ENCODE data around the gene APEH. TPM values are rescaled to one million over a fixed set of nuclear protein-coding genes. Genes with fewer than 3 reads are reported as not detected.
A peak's percentile ranks its signal among the peaks of the same experiment; 100 is the strongest.

APEH gene
- polyA plus RNA-seq, 1 donor from 2014 or later, result 98.4 TPM

GRCh38 chr3:49717211-49717958 lies 43.2 kb downstream of the APEH start:
- peaks cover 3% of the 10 kb centered on the region for H3K36me3 ChIP-seq (ENCODE audit: insufficient read depth, low read length)
- H3K9ac ChIP-seq (ENCODE audit: low read length), result no peak overlapping the region
- no peak overlapping the region for H3K4me3 ChIP-seq (ENCODE audit: low read length)
- no peaks in the 10 kb centered on the region for H3K27me3 ChIP-seq (ENCODE audit: insufficient read depth, low read depth, low read length)
- H2AFZ ChIP-seq (ENCODE audit: low read depth, low read length), result no peak overlapping the region
- no peak overlapping the region for H3K4me2 ChIP-seq (ENCODE audit: low read length)
- TF ChIP-seq REST (IDR thresholded peaks at IDR 0.05; ENCODE audit: borderline replicate concordance) (no peak), EZH2 (IDR thresholded peaks at IDR 0.05; ENCODE audit: borderline replicate concordance, insufficient read depth, low read length, poor library complexity, severe bottlenecking) (no peak), MXI1 (conservative IDR thresholded peaks at IDR 0.05; ENCODE audit: poor library complexity, severe bottlenecking) (no peak), EP300 (conservative IDR thresholded peaks at IDR 0.05; ENCODE audit: poor library complexity, severe bottlenecking) (no peak), RAD21 (conservative IDR thresholded peaks at IDR 0.05) (no peak)
- TF ChIP-seq, protein P1, sequence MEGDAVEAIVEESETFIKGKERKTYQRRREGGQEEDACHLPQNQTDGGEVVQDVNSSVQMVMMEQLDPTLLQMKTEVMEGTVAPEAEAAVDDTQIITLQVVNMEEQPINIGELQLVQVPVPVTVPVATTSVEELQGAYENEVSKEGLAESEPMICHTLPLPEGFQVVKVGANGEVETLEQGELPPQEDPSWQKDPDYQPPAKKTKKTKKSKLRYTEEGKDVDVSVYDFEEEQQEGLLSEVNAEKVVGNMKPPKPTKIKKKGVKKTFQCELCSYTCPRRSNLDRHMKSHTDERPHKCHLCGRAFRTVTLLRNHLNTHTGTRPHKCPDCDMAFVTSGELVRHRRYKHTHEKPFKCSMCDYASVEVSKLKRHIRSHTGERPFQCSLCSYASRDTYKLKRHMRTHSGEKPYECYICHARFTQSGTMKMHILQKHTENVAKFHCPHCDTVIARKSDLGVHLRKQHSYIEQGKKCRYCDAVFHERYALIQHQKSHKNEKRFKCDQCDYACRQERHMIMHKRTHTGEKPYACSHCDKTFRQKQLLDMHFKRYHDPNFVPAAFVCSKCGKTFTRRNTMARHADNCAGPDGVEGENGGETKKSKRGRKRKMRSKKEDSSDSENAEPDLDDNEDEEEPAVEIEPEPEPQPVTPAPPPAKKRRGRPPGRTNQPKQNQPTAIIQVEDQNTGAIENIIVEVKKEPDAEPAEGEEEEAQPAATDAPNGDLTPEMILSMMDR (IDR thresholded peaks at IDR 0.05; ENCODE audit: poor library complexity, severe bottlenecking), result no peak
- no peaks in the 10 kb centered on the region for H3K9me2 ChIP-seq (ENCODE audit: insufficient read depth, low read length)
- no peak overlapping the region for H3K27ac ChIP-seq (ENCODE audit: low read length)
- no peaks in the 10 kb centered on the region for H3F3A ChIP-seq (ENCODE audit: insufficient read depth, low read length, poor library complexity, severe bottlenecking)
- H3K9me3 ChIP-seq (ENCODE audit: low read length), result no peaks in the 10 kb centered on the region
- H3K79me2 ChIP-seq (replicated peaks; ENCODE audit: insufficient read depth, low read length), result no peaks in the 10 kb centered on the region
- no peaks in the 10 kb centered on the region for H4K20me1 ChIP-seq (ENCODE audit: insufficient read depth)

DNA sequence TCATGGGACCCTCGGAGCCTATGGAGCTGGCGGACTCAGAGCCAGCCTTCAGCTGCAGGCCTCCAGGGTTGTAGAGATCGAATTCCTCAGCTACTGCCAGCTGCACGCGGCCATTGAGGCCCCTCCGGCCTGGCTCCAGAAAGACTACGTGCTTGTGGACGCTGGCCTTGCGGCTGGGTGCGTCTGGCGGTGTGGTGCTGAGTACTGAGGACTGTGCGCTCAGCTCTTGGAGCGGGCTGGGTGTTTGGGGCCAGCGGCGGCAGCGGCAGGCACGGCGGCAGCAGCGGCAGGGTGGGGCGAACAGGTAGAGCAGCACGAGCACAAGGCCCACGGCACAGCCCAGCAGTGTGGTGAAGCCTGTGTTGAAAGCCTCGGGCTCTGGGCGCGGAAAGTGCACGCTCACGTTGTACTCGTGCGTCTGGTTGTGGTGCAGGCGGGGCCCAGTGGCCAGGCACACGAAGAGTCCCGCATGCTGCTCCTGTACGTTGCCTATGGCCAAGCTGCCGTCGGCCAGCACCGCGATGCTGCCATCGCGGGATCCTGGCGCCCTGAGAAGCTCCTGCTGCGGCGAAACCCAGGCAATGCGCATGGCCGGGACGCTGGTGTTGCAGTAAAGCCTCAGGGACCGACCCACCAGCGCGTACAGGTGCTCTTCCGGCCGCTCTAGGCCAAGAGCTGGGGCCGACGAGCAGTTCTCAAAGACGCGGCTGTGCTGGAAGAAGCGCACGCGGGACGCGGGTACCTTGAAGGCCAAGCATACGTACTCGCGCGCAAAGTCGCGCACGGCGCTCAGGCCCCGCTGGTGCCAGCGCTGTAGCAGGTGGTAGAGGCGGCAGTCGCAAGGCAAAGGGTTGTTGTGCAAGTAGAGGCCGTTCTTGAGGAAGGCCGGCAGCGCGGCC lies 44.1 kb downstream of the APEH start:
- Histone ChIP-seq H3K79me2 (replicated peaks; ENCODE audit: insufficient read depth, low read length) (no peaks in the 10 kb centered on the region), H3K4me2 (ENCODE audit: low read length) (no peak overlapping the region), H3K9me2 (ENCODE audit: insufficient read depth, low read length) (no peaks in the 10 kb centered on the region), H3K27ac (ENCODE audit: low read length) (no peak overlapping the region), H4K20me1 (ENCODE audit: insufficient read depth) (no peaks in the 10 kb centered on the region), H3K36me3 (ENCODE audit: insufficient read depth, low read length) (peaks cover 3% of the 10 kb centered on the region), H3K9ac (ENCODE audit: low read length) (no peak overlapping the region), H3K4me3 (ENCODE audit: low read length) (peak overlapping the region; percentile 72), H3F3A (ENCODE audit: insufficient read depth, low read length, poor library complexity, severe bottlenecking) (no peaks in the 10 kb centered on the region), H3K27me3 (ENCODE audit: insufficient read depth, low read depth, low read length) (no peaks in the 10 kb centered on the region), H2AFZ (ENCODE audit: low read depth, low read length) (no peak overlapping the region), H3K9me3 (ENCODE audit: low read length) (no peaks in the 10 kb centered on the region)
- TF ChIP-seq EP300 (conservative IDR thresholded peaks at IDR 0.05; ENCODE audit: poor library complexity, severe bottlenecking) (no peak), SMC3 (conservative IDR thresholded peaks at IDR 0.05; ENCODE audit: poor library complexity) (no peak), REST (IDR thresholded peaks at IDR 0.05; ENCODE audit: borderline replicate concordance) (no peak), RAD21 (conservative IDR thresholded peaks at IDR 0.05) (no peak)
- TF ChIP-seq, protein P1 (IDR thresholded peaks at IDR 0.05; ENCODE audit: poor library complexity, severe bottlenecking), result no peak

Data from neural cell (in vitro differentiated cells).